H1 (cell line): ENCODE measurements around the gene SNTG2. TPM values are rescaled to one million over a fixed set of nuclear protein-coding genes. Genes with fewer than 3 reads are reported as not detected.

Source experiments
- polyA plus RNA-seq, 7 experiments: library from polyadenylated mRNA; depleted of rRNA in 3 of 7; stranded (reverse) in 5 of 7; unstranded in 2 of 7; fragments of >200 nt in 5 of 7; fragments of 200-250 nt in 2 of 7; gene quantifications; 1 replicate in 5 of 7; 2 replicates in 1 of 7; 4 replicates in 1 of 7; pipeline versions ENCODE4 v1.2.1 to v1.2.3, GENCODE V29; 2011 to 2013; ENCODE audit warnings: missing spikeins in 2 of 7, mixed read lengths in 2 of 7
- total RNA-seq: library from RNA; stranded (reverse); fragmentation: NEBNext Ultra II Directional; extraction: Animal tissue kit (Norgen Biotek cat#: 25700); gene quantifications from 2 replicates; pipeline ENCODE4 v1.2.1, GENCODE V29; 2021
- TF ChIP-seq, protein P1 (sequence below): IDR thresholded peaks from 2 replicates; pipeline ENCODE4 v1.6.1; 2012; ENCODE audit warnings: low read length, inconsistent platforms

Gene SNTG2
- total and polyA plus RNA-seq, 2 of the 8 experiments (the other 6 are each of a cell fraction or from before 2014, with no cell fraction given), result 6.6 to 18.1 TPM

DNA sequence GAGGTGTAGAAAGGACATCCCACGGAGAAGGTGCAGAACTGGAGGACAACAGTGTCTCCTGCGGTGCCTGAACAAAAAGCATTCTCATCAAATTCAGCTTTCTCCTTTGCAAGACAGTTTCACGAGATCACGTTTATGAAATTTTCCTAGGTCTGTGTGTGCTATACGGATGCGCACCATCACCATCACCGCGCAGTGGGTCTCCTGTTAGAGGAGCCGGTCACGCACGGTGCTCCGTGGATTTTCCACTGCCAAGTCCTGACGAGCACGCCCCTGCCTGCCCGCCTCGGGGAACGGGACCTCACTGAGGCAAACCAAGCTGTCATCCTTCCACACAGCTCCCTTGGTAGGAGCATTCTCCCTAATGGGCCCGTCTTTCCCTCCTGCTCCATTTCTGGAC lies 322.2 kb downstream of the SNTG2 start (continued):
- TF ChIP-seq, protein P1, sequence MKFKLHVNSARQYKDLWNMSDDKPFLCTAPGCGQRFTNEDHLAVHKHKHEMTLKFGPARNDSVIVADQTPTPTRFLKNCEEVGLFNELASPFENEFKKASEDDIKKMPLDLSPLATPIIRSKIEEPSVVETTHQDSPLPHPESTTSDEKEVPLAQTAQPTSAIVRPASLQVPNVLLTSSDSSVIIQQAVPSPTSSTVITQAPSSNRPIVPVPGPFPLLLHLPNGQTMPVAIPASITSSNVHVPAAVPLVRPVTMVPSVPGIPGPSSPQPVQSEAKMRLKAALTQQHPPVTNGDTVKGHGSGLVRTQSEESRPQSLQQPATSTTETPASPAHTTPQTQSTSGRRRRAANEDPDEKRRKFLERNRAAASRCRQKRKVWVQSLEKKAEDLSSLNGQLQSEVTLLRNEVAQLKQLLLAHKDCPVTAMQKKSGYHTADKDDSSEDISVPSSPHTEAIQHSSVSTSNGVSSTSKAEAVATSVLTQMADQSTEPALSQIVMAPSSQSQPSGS, result no peak
